G401.6 (cell line): ENCODE measurements around the gene ARHGEF16.

ENCODE experiments used
- FAIRE-seq: peaks from 2 replicates; lab custom pipeline; 2012; peaks lifted over from hg19 to GRCh38; lab: Jason Lieb, UNC

Gene ARHGEF16

DNA sequence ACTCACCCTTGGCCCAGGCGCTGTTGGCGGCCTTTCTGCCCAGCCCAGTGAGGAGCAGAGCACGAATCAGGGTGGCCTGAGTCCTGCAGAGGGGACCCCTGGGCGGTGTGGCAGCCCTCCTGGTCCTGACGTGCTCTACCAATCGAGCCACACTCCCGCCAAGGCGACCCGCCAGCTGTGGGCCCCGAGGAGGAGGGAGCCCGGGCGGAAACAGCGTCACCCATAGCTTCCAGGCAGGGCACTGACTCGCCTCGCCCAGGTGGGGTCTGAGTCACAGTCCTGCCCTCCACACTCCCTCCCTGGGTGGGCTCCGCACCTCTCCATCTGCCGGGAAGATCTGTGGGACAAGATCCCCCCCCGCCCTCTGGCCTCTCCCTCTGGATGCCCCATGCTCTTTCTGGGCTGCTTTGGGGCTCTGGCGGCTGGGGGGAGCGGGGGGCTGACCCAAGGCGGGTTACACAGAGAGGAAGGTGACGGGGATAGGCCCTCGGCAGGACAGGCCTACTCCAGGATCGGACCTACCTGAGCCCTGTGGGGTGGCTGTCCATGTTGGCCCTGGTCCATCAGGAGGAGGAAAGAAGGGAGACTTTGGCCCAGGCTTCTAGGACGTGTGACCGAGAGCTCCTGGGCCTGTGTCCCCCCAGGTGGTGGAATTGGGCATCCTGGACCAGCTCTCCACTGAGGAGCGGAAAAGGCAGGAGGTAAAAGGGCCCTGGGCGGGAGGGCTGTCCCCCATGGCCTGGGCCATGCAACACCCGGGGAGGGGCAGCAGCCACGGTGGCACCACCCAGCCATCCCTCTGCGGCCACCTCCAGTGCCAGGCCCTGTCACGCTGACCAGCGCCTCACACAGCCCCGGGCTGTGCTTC is 14.0 kb downstream of the ARHGEF16 start:
- FAIRE-seq = no peak

DNA sequence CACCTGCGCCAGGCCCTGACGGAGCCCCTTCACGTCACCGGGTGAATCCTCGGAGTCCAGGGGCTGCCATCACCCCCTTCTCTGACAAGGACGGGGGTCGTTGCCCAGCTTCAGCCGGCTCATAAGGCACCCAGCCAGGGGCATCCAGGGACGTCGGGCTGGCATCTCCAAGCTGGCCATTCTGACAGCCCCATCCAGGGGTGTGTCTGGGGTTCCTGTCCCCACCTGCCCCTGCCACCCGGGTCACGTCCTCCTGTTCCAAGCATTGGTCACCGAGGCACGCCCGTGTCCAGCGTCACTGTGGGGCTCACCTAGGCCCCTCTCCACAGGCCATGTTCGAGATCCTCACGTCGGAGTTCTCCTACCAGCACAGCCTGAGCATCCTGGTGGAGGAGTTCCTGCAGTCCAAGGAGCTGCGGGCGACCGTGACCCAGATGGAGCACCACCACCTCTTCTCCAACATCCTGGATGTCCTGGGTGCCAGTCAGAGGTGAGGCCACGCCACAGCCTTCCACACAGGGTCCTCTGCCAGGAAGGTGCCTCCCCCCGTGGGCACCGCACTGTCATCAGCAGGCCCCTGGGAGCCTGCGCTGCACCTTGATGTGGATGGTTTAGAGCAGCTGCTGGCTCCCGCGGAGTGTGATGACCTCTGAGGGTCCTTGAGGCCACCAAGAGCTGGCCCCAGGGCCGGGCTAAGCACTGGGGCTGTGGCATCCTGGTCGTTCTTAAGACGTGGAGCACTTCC is 14.8 kb downstream of the ARHGEF16 start:
- FAIRE-seq = no peak

GRCh38 chr1:3469849-3470649 is 15.6 kb downstream of the ARHGEF16 start:
- FAIRE-seq = no peak

DNA sequence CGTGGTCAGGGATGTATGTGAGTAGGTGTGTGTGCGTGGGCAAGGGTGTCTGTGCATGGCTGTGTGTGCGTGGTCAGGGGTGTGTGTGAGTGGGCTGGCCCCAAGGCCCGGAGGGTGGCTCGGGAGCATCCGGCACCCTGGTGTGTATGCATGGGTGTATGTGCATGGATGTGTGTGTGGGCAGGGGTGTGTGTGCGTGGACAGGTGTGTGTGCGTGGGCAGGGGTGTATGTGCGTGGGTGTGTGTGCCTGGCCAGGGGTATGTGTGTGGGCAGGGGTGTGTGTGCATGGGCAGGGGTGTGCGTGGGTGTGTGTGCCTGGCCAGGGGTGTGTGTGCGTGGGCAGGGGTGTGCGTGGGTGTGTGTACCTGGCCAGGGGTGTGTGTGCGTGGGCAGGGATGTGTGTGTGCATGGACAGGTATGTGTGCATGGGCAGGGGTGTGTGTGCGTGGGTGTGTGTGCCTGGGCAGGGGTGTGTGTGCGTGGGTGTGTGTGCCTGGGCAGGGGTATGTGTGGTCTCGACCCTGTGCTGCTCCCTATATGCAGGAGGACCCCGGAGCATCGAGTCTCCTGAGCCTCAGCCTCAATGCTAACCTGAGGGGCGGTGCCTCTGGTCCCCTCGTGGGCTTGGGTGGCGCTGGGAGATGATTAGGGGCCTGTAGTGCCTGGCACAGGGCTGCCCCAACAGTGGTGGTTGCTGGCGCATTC is 16.3 kb downstream of the ARHGEF16 start:
- no peak for FAIRE-seq

GRCh38 chr1:3471356-3472087 is 17.1 kb downstream of the ARHGEF16 start:
- no peak for FAIRE-seq

- no peak for FAIRE-seq
These were observed 17.8 kb downstream of the ARHGEF16 start for GRCh38 chr1:3472088-3472850.

DNA sequence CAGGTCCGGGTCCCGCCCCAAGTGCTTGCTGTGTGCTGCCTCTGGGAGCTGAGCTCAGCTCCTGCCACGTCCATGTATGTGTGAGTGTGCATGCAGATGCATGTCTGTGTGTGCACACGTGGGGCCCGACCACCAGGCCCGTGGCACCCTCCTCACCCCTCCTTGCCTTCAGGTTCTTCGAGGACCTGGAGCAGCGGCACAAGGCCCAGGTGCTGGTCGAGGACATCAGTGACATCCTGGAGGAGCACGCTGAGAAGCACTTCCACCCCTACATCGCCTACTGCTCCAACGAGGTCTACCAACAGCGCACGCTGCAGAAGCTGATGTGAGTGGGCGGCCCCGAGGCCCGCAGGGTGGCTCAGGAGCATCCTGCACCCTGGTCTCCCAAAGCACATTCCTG is 18.4 kb downstream of the ARHGEF16 start:
- FAIRE-seq = no peak

- no peak for FAIRE-seq
These were observed 18.9 kb downstream of the ARHGEF16 start for GRCh38 chr1:3473381-3473844.

DNA sequence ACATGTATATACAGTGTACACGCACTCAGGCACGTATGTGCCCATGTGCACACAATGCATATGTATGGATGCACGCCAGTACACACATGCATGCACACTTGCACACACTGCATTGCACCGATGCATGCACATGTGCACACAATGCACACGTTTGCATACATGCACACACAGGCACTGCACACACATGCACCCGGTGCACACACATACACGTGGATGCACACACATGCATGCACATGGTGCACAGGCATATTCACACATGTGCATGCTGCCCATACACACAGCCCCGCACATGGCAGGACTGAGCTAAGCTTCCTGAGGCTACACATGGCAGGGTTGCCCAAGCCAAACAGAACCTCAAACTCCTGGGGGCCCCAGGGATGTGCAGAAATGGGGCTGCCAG is 19.6 kb downstream of the ARHGEF16 start:
- FAIRE-seq = no peak

DNA sequence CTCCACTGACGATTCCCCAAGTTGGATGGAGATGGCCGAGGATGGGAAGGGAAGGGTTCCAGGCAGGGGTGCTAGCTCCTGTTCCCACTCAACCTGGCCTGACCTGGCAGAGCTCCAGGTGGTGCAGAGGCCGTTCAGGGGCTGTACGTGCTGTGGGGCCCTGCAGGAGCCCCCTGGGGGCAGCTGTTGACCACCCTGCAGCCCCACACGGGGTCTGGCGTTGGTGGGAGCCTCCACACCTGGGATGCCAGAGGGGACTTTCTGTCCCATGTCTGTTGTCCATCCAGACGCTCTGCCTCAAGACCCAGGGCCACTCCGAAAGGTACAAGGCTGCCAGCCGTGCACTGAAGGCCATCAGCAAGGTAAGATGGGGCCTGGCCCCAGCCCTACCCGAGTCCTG is 20.0 kb downstream of the ARHGEF16 start:
- FAIRE-seq = no peak

- FAIRE-seq = no peak
These were observed 21.5 kb downstream of the ARHGEF16 start for GRCh38 chr1:3475839-3476573.

GRCh38 chr1:3476666-3477065 is 22.2 kb downstream of the ARHGEF16 start:
- no peak for FAIRE-seq

- no peak for FAIRE-seq
These were observed 23.0 kb downstream of the ARHGEF16 start for GRCh38 chr1:3477241-3477995.

DNA sequence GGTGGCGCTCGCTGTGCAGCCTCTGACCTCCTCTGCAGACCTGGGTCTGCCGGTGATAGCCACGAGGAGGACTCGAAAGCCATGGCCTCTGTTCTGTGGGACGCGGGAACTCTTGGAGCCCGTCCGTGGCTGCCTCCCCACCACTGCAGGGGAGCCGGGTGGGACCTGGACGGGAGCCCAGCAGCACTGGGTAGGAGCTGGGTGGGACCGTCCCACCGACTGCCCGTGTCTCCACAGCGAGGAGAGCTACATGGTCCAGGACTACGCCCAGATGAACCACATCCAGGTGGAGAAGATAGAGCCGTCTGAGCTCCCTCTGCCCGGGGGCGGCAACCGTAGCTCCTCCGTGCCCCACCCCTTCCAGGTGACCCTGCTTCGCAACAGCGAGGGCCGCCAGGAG is 23.7 kb downstream of the ARHGEF16 start:
- FAIRE-seq = no peak

DNA sequence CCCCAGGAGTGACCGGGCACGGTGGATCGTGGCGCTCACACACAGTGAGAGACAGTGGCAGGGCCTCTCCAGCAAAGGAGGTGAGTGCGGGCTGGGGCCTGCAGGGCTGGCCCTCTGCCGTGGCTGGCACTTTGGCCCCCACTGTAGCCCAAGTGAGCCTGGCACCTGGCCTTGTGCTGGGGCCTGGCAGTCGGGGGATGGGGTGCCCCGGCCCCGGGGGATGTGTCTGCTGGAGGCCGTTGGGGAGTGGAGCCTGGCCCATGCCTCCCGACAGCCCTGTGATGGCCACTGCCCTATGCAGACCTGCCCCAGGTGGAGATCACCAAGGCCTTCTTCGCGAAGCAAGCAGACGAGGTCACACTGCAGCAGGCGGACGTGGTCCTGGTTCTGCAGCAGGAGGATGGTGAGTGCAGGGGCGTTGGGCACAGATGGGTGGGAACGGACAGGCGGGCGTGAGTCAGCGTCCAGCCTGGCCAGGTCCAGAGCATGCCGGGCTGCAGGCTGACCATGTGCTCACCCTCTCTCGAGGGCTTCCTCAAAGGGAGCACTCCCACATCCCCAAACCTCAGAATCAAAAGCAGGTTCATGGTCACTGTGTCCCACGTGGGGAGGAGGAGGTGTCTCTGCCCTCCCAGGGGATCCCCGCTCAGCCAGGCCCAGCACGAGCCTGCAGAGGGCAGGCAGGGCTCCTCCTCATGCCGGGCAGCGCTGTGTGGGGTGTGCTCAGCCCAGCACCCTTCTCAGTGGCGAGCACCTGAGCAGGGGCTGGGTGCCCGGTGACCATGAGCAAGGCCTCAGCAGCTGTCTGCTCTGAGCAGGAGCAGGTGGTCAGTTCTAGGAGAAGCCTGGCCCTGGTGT is 25.3 kb downstream of the ARHGEF16 start:
- no peak for FAIRE-seq

DNA sequence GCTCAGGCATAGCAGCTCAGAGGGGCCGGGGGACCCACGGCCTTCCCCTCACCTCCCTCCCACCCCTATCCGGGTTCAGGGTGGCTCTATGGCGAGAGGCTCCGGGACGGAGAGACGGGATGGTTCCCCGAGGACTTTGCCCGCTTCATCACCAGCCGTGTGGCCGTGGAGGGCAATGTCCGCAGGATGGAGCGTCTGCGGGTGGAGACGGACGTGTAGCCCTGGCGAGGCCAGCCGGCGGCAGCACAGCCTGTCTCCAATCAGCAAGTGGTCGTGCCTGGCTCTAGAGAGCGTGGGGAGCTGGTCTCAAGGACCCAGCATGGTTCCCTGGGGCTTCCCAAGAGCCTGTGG is 25.9 kb downstream of the ARHGEF16 start:
- FAIRE-seq = no peak

GRCh38 chr1:3481046-3481445 is 26.6 kb downstream of the ARHGEF16 start:
- FAIRE-seq = no peak

- FAIRE-seq = no peak
These were observed 27.4 kb downstream of the ARHGEF16 start for GRCh38 chr1:3481836-3482375.
